ENCODE measurements around the gene CCDC120. TPM values are rescaled to one million over a fixed set of nuclear protein-coding genes. Genes with fewer than 3 reads are reported as not detected.

The CCDC120 gene
- total RNA-seq, 1 donor from 2014 or later = 14.7 TPM

DNA sequence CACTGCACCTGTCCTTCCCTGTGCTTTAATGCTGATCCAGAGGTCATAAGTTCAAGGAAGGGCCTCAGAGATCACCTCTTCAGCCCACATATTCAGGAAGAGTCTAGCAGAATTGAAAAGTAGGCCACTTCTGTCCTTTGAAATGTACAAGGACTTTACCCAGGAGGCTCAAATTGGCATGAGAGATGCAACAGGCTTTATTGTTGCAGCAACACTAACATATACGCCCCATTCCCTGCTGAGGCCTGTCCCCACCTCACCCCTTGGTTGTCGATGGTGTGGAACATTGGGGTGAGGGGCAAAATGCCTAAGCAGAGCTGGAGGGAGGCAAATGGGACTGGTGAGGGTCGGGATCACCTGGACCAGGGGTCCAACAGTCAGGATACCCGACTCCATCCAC lies 12.2 kb downstream of the CCDC120 start:
- H3K4me1 Mint-ChIP-seq = peaks cover 13% of the 10 kb centered on the region
- peaks cover 4% of the 10 kb centered on the region for H3K36me3 Mint-ChIP-seq (ENCODE audit: low read depth)
- TF ChIP-seq, protein P1, sequence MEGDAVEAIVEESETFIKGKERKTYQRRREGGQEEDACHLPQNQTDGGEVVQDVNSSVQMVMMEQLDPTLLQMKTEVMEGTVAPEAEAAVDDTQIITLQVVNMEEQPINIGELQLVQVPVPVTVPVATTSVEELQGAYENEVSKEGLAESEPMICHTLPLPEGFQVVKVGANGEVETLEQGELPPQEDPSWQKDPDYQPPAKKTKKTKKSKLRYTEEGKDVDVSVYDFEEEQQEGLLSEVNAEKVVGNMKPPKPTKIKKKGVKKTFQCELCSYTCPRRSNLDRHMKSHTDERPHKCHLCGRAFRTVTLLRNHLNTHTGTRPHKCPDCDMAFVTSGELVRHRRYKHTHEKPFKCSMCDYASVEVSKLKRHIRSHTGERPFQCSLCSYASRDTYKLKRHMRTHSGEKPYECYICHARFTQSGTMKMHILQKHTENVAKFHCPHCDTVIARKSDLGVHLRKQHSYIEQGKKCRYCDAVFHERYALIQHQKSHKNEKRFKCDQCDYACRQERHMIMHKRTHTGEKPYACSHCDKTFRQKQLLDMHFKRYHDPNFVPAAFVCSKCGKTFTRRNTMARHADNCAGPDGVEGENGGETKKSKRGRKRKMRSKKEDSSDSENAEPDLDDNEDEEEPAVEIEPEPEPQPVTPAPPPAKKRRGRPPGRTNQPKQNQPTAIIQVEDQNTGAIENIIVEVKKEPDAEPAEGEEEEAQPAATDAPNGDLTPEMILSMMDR (conservative IDR thresholded peaks at IDR 0.05) = no peak
- no peak for DNase-seq (ENCODE audit: low read depth, low spot score)
- no peak overlapping the region for H3K27ac Mint-ChIP-seq (ENCODE audit: unreplicated experiment)
- no peaks in the 10 kb centered on the region for H3K27me3 Mint-ChIP-seq (ENCODE audit: low read depth)
- H3K4me3 Mint-ChIP-seq = peak overlapping the region; percentile 61
- H3K9me3 Mint-ChIP-seq = no peaks in the 10 kb centered on the region

DNA sequence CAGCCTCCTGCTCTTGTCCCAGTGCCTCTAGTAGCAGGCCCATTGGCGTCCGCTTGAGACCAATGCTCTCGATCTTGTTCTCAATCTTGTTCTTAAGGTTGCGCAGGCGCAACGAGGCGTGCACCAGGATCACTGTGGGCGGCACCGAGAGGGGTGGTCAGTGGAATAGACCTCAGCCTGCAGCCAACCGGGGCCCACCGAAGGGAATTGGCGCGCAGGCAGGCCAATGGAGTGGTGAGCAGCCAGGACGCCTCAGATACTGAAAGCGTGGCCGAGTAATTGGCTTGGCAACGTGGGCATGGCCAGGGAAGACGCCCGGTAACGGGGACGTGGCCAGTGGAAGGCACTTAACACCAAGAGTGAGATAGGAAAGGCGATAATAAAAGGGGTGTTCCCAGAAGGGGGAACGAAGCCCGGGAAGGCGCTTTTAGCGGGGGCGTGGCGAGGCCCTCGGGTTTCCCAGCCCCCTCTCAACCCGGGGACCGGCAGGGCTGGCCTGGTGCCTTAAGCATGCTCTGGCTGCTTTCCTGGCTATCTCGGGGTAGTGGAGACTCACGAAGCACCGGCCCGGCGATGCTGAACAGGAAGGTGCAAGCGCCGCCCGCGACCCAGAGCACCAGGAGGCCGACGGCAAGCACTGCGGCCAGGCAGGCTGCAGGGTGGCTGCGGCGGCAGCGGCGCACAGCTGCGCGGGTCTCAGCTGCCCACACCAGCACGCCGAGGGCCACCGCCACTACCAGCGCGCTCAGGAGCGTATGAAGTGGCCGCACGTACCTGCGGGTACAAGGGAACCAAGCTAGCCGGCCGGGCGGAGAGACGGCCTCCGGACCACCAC lies 13.3 kb downstream of the CCDC120 start:
- H3K27me3 Mint-ChIP-seq (ENCODE audit: low read depth) = no peaks in the 10 kb centered on the region
- no peak for DNase-seq (ENCODE audit: low read depth, low spot score)
- H3K9me3 Mint-ChIP-seq = no peaks in the 10 kb centered on the region
- TF ChIP-seq, protein P1 (conservative IDR thresholded peaks at IDR 0.05) = no peak
- H3K27ac Mint-ChIP-seq (ENCODE audit: unreplicated experiment) = no peak overlapping the region
- peaks cover 4% of the 10 kb centered on the region for H3K36me3 Mint-ChIP-seq (ENCODE audit: low read depth)
- peaks cover 13% of the 10 kb centered on the region for H3K4me1 Mint-ChIP-seq
- peak overlapping the region; percentile 77 for H3K4me3 Mint-ChIP-seq

DNA sequence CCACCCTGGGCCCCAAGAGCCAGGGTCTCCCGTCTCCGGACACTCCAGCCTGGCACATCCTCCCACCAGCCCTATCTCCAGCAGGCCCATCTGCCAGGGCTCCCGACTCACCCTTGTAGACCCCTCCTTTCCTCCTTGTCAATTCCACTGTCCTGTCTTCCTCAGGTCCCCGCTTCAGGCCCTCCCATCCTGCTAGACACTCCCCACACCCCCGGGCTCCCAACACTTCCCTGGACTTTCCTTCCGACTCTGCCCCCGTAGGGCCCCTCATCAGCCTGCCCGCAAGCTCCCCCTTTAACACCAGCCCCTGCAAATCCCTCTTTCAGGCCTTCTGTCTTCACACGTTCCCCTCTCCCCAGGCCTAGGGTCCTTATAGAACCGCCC lies 13.9 kb downstream of the CCDC120 start:
- Mint-ChIP-seq H3K27me3 (ENCODE audit: low read depth) (no peaks in the 10 kb centered on the region), H3K4me3 (peak overlapping the region; percentile 92), H3K4me1 (peaks cover 13% of the 10 kb centered on the region), H3K36me3 (ENCODE audit: low read depth) (peaks cover 4% of the 10 kb centered on the region), H3K9me3 (no peaks in the 10 kb centered on the region), H3K27ac (ENCODE audit: unreplicated experiment) (peak overlapping the region; percentile 57)
- no peak for DNase-seq (ENCODE audit: low read depth, low spot score)
- TF ChIP-seq, protein P1 (conservative IDR thresholded peaks at IDR 0.05) = no peak

DNA sequence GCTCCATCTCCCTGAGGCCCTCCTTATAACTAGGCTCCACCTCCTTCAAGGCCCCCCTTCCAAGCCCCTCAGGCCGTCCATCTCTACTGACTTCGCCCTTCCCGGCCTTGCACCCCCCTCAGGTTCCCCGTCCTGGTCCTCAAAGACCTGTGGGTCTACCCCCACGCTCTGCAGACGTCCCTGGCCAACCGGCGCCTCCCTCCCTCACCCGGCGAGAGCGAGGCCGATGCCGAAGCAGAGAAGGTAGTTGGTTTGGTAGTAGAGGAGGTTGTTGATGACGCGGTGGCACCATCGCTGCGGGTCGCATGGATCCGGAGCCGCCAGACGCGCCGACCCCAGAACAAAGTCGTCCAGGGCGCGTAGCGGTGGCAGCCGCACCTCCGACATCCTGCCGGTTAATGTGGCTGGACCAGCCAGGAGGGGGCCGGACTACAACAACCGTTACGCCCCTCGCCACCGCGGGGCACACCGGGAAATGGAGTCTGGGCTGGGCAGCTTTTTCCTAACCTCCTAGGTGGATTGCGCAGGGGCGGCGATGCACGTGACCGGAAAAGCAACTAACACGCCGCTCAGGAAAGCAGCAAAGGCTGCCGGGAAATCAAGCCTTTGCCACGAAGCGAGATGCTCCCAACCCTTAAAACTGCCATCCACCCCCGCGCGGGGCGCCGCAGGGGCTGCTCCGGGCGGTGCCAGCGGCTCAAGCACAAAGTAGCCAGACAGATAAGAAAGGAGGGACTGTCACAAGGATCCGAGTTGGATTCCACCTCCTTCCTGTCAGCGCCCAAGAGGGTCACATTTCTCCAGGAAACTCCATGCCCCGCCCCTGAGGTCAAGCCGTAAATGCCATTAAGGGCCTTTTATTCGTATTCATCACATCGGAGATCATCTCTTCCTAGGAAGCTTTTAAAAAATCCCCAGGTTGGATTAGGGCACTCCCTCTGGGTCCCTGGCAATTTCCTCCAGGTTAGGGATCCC lies 15.1 kb downstream of the CCDC120 start, which contains the start of gene PRAF2:
Gene PRAF2 (minus strand): TSS at position 402 of the 975 bp plus-strand sequence. CDS start 15 bp downstream, at position 387.
- peaks cover 6% of the 10 kb centered on the region for H3K36me3 Mint-ChIP-seq (ENCODE audit: low read depth)
- no peaks in the 10 kb centered on the region for H3K9me3 Mint-ChIP-seq
- peak within 1 kb of the TSS; percentile 57 for H3K27ac Mint-ChIP-seq (ENCODE audit: unreplicated experiment)

DNA sequence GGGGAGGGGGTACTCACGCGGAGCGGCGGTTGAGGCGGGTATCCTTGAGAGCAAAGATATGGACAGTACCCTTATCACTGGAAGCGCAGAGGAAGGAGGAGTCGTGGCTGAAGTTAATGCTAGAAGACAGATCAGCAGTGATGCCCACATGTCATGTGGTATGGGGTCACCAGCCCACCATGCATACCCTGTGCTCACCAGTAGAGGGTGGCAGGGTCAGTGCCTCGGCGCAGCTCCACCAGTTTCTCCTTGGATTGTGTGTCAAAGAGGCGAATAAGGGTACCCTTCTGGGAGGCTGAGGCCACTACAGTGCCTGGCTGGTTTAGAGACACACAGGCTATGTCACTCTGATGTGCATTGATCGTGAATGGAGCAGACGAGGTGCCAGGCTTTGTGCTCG lies 16.5 kb downstream of the CCDC120 start:
- Mint-ChIP-seq H3K27me3 (ENCODE audit: low read depth) (no peaks in the 10 kb centered on the region), H3K4me3 (no peak overlapping the region), H3K4me1 (peaks cover 23% of the 10 kb centered on the region), H3K27ac (ENCODE audit: unreplicated experiment) (no peak overlapping the region), H3K36me3 (ENCODE audit: low read depth) (peaks cover 11% of the 10 kb centered on the region), H3K9me3 (no peaks in the 10 kb centered on the region)
- TF ChIP-seq, protein P1 (conservative IDR thresholded peaks at IDR 0.05) = peak; percentile 17
- DNase-seq (ENCODE audit: low read depth, low spot score) = no peak

More for the DNA sequence above, 15.1 kb downstream of the CCDC120 start, which contains the start of gene PRAF2:
- TF ChIP-seq, protein P1 (conservative IDR thresholded peaks at IDR 0.05) = no peak
- peaks cover 16% of the 10 kb centered on the region for H3K4me1 Mint-ChIP-seq
- H3K27me3 Mint-ChIP-seq (ENCODE audit: low read depth) = no peaks in the 10 kb centered on the region
- peak within 1 kb of the TSS; percentile 92 for H3K4me3 Mint-ChIP-seq
- DNase-seq (ENCODE audit: low read depth, low spot score) = peak; percentile 76
